PC-3 (cell line): ENCODE results near the gene MALL. TPM values are rescaled to one million over a fixed set of nuclear protein-coding genes. Genes with fewer than 3 reads are reported as not detected.
"Not testable (repeated sequence)": the region's sequence is repeated elsewhere in the genome, so short reads cannot be mapped to it uniquely, and the experiment has no call there.

Experiments used
- ATAC-seq: fragments of 200-7000 bp; cut with Tn5 transposase; 2 replicates; pipeline ENCODE4 v1.9.1; 2020; ENCODE audit warnings: mild to moderate bottlenecking, moderate library complexity
- Bru-seq: library from RNA; stranded (reverse); fragments of 400-500 nt; gene quantifications from one replicate; lab custom pipeline; 2021; lab: Mats Ljungman, UMichigan
- BruChase-seq, 2 experiments: library from RNA; stranded (reverse); fragments of 400-500 nt; gene quantifications; one replicate each; lab custom pipeline; 2021; lab: Mats Ljungman, UMichigan
- BruUV-seq: library from RNA; stranded (reverse); fragments of 400-500 nt; replicated peaks from 2 replicates; lab custom pipeline; 2021; lab: Mats Ljungman, UMichigan
- CTCF ChIA-PET: fragments of 300-600 bp; sonication (Branson Sonifier 250); formaldehyde crosslinking; loops from one replicate; lab custom pipeline; 2022; ENCODE audit warnings: antibody characterized with exemption; lab: Charles Lee
- POLR2A ChIA-PET: fragments of 300-600 bp; sonication (Branson Sonifier 250); formaldehyde crosslinking; loops from one replicate; lab custom pipeline; 2022; ENCODE audit warnings: antibody characterized with exemption; ENCODE audit not compliant: unreplicated experiment; lab: Charles Lee
- DNase-seq: peaks from one replicate; pipeline ENCODE4 v3.0.0-alpha.2; 2015
- H2AFZ ChIP-seq: fragments of 300-600 bp; sonication (generic); 2 replicates; pipeline ENCODE4 v1.6.0; 2016; ENCODE audit warnings: antibody characterized with exemption, low read length
- H3F3A ChIP-seq: fragments of 300-600 bp; sonication (generic); one replicate; pipeline ENCODE4 v1.6.0; 2017; ENCODE audit warnings: antibody characterized with exemption, low read length, control low read depth, mild to moderate bottlenecking; ENCODE audit not compliant: unreplicated experiment
- H3K27ac ChIP-seq: fragments of 300-600 bp; sonication (generic); 2 replicates; pipeline ENCODE4 v1.5.1; 2016; ENCODE audit warnings: mild to moderate bottlenecking, low read length
- H3K27me3 ChIP-seq: fragments of 300-600 bp; sonication (generic); 2 replicates; pipeline ENCODE4 v1.6.1; 2016; ENCODE audit warnings: low read length, mixed read lengths
- H3K36me3 ChIP-seq: fragments of 300-600 bp; sonication (generic); 2 replicates; pipeline ENCODE4 v1.6.1; 2016; ENCODE audit warnings: low read depth, mixed run types, low read length, mixed read lengths
- H3K4me1 ChIP-seq: fragments of 300-600 bp; sonication (generic); 2 replicates; pipeline ENCODE4 v1.5.1; 2016; ENCODE audit warnings: low read length; ENCODE audit not compliant: insufficient read depth
- H3K4me2 ChIP-seq: fragments of 300-600 bp; sonication (generic); 2 replicates; pipeline ENCODE4 v1.6.0; 2016; ENCODE audit warnings: low read length
- H3K4me3 ChIP-seq: fragments of 300-600 bp; sonication (generic); 2 replicates; pipeline ENCODE4 v1.5.1; 2016; ENCODE audit warnings: mild to moderate bottlenecking, low read length, mixed read lengths
- H3K79me2 ChIP-seq: fragments of 300-600 bp; sonication (generic); 2 replicates; pipeline ENCODE4 v1.6.1; 2017; ENCODE audit warnings: low read length, mixed read lengths
- H3K9ac ChIP-seq: fragments of 300-600 bp; sonication (generic); 2 replicates; pipeline ENCODE4 v1.6.0; 2016; ENCODE audit warnings: mild to moderate bottlenecking, low read length
- H3K9me2 ChIP-seq: fragments of 300-600 bp; sonication (generic); replicated peaks from 2 replicates; pipeline ENCODE4 v1.6.1; 2016; ENCODE audit warnings: mixed run types, low read length, mixed read lengths
- H3K9me3 ChIP-seq: fragments of 300-600 bp; sonication (generic); 2 replicates; pipeline ENCODE4 v1.6.1; 2016; ENCODE audit warnings: low read length, mixed read lengths
- H4K20me1 ChIP-seq: fragments of 300-600 bp; sonication (generic); 2 replicates; pipeline ENCODE4 v1.6.1; 2016; ENCODE audit warnings: low read length, mixed read lengths
- EZH2 ChIP-seq: fragments of 300-600 bp; sonication (generic); IDR thresholded peaks from one replicate; pipeline ENCODE4 v1.6.1; 2017; ENCODE audit warnings: antibody characterized with exemption, mild to moderate bottlenecking, low read length; ENCODE audit not compliant: unreplicated experiment
- EZH2phosphoT487 ChIP-seq: fragments of 300-600 bp; sonication (generic); IDR thresholded peaks from 2 replicates; pipeline ENCODE4 v1.6.1; 2018; ENCODE audit warnings: mild to moderate bottlenecking, antibody characterized with exemption, low read length, borderline replicate concordance
- intact Hi-C: fragments of 100-400 bp; cut with micrococcal nuclease; formaldehyde crosslinking; loops from 2 replicates; pipeline ENCODE4 v1.9.0; 2023
- long read RNA-seq: library from polyadenylated mRNA; unstranded; transcript quantifications from one replicate; pipeline ENCODE4 v2.0.0, GENCODE V29; 2021; ENCODE audit not compliant: unreplicated experiment
- total RNA-seq: library from RNA; depleted of rRNA; stranded (reverse); fragments of >200 nt; gene quantifications from 2 replicates; pipeline ENCODE4 v1.2.3, GENCODE V29; 2014; rRNA removed
- TF ChIP-seq, protein P1 (sequence below): fragments of 300-600 bp; sonication (generic); conservative IDR thresholded peaks from 2 replicates; pipeline ENCODE4 v1.5.1; 2017; ENCODE audit warnings: antibody characterized with exemption, low read depth, mild to moderate bottlenecking, low read length

MALL gene
- total RNA-seq, result 123 and 136 TPM in 2 replicates
- percentile 93 among the genes with signal in this experiment for Bru-seq, nascent RNA
- BruChase-seq, experiment 1, labeled RNA remaining after a 6-hour chase, result percentile 72 among the genes with signal in this experiment
- BruChase-seq, experiment 2, labeled RNA remaining after a 2-hour chase, result percentile 66 among the genes with signal in this experiment
- long read RNA-seq, transcript MALL-201 (4 exons, 3,061 nt), result major isoform, 160 of 203 reads
- long read RNA-seq, partial matches to known transcripts, result 16 of 203 reads
- long read RNA-seq, other reads (novel, unspliced or antisense), result 27 of 203 reads

DNA sequence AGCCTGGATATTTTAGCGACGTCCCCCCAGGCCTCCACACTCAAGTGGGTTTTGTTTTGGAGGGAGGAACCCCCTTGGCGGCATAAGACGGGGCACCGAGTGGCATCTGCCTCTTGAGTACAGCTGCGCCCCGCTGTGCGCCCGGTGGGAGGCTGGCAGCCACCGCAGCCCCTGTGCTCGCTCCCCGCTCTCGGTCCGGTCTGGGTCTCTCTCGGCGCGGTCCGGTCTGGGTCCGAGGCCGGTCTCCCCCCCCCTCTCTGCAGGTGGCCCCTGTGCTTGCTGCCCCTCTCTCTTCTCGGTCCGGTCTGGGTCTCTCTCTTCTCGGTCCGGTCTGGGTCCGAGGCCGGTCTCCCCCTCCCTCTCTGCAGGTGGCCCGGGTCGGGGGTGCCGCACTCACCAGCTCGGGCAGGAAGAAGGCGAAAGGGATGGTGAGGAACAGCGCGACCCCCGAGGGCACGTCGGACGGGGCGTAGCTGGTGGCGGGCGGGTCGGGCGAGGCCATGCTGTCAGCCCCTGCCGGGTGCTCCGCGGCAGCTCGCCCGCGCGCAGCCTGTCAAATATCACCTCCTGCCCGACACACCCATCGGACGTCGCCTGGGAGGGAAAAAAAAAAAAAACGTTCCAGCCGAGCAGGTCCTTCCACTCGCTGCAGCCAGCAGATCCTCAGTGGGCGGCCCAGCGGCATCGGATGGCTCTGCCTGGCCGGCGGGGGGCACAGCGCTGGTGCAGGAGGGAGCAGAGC, at the start of gene MALL:
TSS of gene MALL (minus strand) at position 532 of the 742 bp plus-strand sequence. CDS start at position 502, 30 bp downstream.
- H3K79me2 ChIP-seq, result peaks cover 59% of the 10 kb centered on the region

DNA sequence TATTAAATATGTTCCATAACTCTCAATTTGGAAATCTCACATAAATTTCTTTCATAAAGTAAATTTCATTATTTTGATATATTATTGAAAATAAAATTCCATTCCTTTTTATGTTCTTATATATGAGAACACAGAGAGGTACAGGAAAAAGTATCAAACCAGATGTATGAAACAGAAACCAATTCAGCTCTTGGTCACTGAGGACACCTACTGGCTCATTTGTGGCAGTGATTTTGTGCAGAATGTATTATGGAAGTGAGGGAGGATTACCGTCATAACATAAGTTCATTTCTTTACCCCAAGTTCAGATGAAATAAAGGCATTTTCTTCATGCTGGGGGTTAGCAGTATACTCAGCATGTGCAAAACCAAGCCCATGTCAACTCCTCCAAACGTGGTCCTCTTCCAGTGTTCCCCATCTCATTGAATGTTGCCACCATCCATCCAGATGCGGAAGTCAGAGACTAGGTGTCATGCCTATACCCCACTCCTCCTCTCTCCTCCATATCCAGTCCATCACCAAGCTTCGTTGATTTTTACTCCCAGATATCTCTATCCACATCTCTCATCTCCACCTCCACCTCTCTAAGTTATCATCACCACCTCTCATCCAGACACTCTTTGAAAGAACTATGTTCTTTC, 41.7 kb upstream of the MALL start:
- Histone ChIP-seq H3K4me1 (peaks cover 8% of the 10 kb centered on the region), H3F3A (no peaks in the 10 kb centered on the region), H3K27me3 (no peaks in the 10 kb centered on the region), H4K20me1 (no peaks in the 10 kb centered on the region), H3K4me3 (no peak overlapping the region), H3K9ac (peak overlapping the region; percentile 72), H3K4me2 (peak overlapping the region; percentile 50), H3K79me2 (no peaks in the 10 kb centered on the region), H2AFZ (peak overlapping the region; percentile 48), H3K27ac (peak overlapping the region; percentile 95), H3K36me3 (peaks cover 4% of the 10 kb centered on the region; the same call in 1 of the 2 replicates), H3K9me3 (peaks cover 15% of the 10 kb centered on the region), H3K9me2 (no peaks in the 10 kb centered on the region)
- TF ChIP-seq EZH2phosphoT487, result no peak
- TF ChIP-seq, protein P1, sequence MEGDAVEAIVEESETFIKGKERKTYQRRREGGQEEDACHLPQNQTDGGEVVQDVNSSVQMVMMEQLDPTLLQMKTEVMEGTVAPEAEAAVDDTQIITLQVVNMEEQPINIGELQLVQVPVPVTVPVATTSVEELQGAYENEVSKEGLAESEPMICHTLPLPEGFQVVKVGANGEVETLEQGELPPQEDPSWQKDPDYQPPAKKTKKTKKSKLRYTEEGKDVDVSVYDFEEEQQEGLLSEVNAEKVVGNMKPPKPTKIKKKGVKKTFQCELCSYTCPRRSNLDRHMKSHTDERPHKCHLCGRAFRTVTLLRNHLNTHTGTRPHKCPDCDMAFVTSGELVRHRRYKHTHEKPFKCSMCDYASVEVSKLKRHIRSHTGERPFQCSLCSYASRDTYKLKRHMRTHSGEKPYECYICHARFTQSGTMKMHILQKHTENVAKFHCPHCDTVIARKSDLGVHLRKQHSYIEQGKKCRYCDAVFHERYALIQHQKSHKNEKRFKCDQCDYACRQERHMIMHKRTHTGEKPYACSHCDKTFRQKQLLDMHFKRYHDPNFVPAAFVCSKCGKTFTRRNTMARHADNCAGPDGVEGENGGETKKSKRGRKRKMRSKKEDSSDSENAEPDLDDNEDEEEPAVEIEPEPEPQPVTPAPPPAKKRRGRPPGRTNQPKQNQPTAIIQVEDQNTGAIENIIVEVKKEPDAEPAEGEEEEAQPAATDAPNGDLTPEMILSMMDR, result peak; percentile 88
- no peak for TF ChIP-seq EZH2
- peak; percentile 89 for ATAC-seq
- POLR2A ChIA-PET, result interaction anchor here (1.9 kb wide), 1 partner anchor 41 kb away, joined by 12 read pairs; the partner anchor contains the start of gene MALL
- no TSS peak for BruUV-seq
- intact Hi-C loops, result loop anchor here (2.0 kb wide), 1 partner anchor 50 kb away; no protein-coding TSS in a partner anchor
- DNase-seq, result peak; percentile 82
- CTCF ChIA-PET, result interaction anchor here (1.0 to 1.2 kb wide), 2 partner anchors 43 to 51 kb away, joined by 4 to 5 read pairs; no protein-coding TSS in a partner anchor

More for the DNA sequence above, at the start of gene MALL:
- POLR2A ChIA-PET, result interaction anchor here (0.5 to 2.4 kb wide), 3 partner anchors 9 to 41 kb away, joined by 3 to 15 read pairs (median 12); no protein-coding TSS in a partner anchor
- peak within 1 kb of the TSS; percentile 90 for H3K27ac ChIP-seq
- no peaks in the 10 kb centered on the region for H3K27me3 ChIP-seq
- H3K36me3 ChIP-seq, result peaks cover 12% of the 10 kb centered on the region
- peaks cover 10% of the 10 kb centered on the region for H4K20me1 ChIP-seq
- peak within 1 kb of the TSS; percentile 99 for H3K9ac ChIP-seq
- no TSS peak for BruUV-seq
- H3K4me3 ChIP-seq, result peak within 1 kb of the TSS; percentile 98
- no peaks in the 10 kb centered on the region for H3K9me3 ChIP-seq
- CTCF ChIA-PET, result interaction anchor here (0.5 to 2.9 kb wide), 4 partner anchors 7 to 41 kb away, joined by 3 to 21 read pairs (median 4); no protein-coding TSS in a partner anchor
- H3K9me2 ChIP-seq, result 0 out of 2 replicates have a peak, but pooled peaks cover 5% of the 10 kb centered on the region
- DNase-seq, result peak; percentile 89
- H3F3A ChIP-seq, result no peaks in the 10 kb centered on the region
- H3K4me2 ChIP-seq, result peak within 1 kb of the TSS; percentile 100
- peak within 1 kb of the TSS; percentile 73 for H2AFZ ChIP-seq
- ATAC-seq, result peak; percentile 37
- H3K4me1 ChIP-seq, result peaks cover 28% of the 10 kb centered on the region
- intact Hi-C loops, result no loop called here
- TF ChIP-seq EZH2 (no peak), EZH2phosphoT487 (no peak)
- TF ChIP-seq, protein P1, result no peak

DNA sequence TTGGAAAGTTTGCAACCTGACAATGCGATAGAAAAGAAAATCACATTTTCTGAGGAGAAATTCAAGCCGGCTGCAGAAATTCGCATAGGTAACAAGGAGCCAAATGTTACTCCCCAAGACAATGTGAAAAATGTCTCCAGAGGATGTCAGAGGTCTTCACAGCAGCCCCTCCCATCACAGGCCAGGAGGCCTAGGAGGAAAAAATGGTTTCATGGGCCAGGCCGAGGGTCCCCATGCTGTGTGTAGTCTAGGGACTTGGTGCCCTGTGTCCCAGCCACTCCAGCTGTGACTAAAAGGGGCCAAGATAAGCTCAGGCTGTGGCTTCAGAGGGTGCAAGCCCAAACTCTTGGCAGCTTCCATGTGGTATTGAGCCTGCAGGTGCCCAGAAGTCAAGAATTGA, 39.2 kb upstream of the MALL start:
- H3K9me2 ChIP-seq, H3K79me2 ChIP-seq, H3K27ac ChIP-seq, H3K36me3 ChIP-seq, H3K9ac ChIP-seq, CTCF ChIA-PET, H3F3A ChIP-seq, H3K27me3 ChIP-seq, DNase-seq, intact Hi-C loops, BruUV-seq, H4K20me1 ChIP-seq, H3K4me3 ChIP-seq, H2AFZ ChIP-seq, POLR2A ChIA-PET, ATAC-seq, H3K4me2 ChIP-seq: not testable (repeated sequence)
- Histone ChIP-seq H3K4me1 (peaks cover 14% of the 10 kb centered on the region), H3K9me3 (peaks cover 15% of the 10 kb centered on the region)

DNA sequence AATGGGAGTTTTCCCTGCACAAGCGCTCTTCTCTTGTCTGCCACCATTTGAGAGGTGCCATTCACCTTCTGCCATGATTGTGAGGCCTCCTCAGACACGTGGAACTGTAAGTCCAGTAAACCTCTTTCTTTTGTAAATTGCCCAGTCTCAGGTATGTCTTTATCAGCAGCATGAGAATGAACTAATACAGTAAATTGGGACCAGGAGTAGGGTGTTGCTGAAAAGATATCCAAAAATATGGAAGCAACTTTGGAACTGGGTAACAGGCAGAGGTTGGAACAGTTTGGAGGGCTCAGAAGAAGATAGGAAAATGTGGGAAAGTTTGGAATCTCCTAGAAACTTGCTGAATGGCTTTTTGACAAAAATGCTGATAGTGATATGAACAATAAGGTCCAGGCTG, 38.6 kb upstream of the MALL start:
- intact Hi-C loops, result not testable (repeated sequence)

More for the DNA sequence above, 38.6 kb upstream of the MALL start:
- DNase-seq, H2AFZ ChIP-seq, ATAC-seq, H3K36me3 ChIP-seq, H3K27me3 ChIP-seq, BruUV-seq, H3K9me2 ChIP-seq, H4K20me1 ChIP-seq, H3K4me2 ChIP-seq, CTCF ChIA-PET, POLR2A ChIA-PET, H3K9ac ChIP-seq, H3F3A ChIP-seq, H3K27ac ChIP-seq, H3K79me2 ChIP-seq, H3K4me3 ChIP-seq: not testable (repeated sequence)
- H3K4me1 ChIP-seq, result peaks cover 19% of the 10 kb centered on the region
- H3K9me3 ChIP-seq, result peaks cover 15% of the 10 kb centered on the region
